Measurements from ENCODE around the gene BTN2A1.

- TF ChIP-seq POLR2A (IDR thresholded peaks at IDR 0.05) (no peak), POLR2AphosphoS5 (IDR thresholded peaks at IDR 0.05) (no peak)
Observed at GRCh38 chr6:26445934-26446667, 11.7 kb upstream of the BTN2A1 start.

Data from transverse colon (tissue), 3 donors.